Measurements from ENCODE around the gene SLC38A1.

GRCh38 chr12:46223047-46223446 lies 45.8 kb downstream of the SLC38A1 start:
- TF ChIP-seq TAF1 (IDR thresholded peaks at IDR 0.05; ENCODE audit: borderline replicate concordance, insufficient read depth, low read length): no peak
- no peak for TF ChIP-seq POLR2AphosphoS5 (IDR thresholded peaks at IDR 0.05; ENCODE audit: low read depth, low read length)
- no peak for TF ChIP-seq REST (IDR thresholded peaks at IDR 0.05; ENCODE audit: insufficient read depth in 1 of 2, low read depth in 2 of 2, low read length in 2 of 2)
- no peak for TF ChIP-seq SIN3A (IDR thresholded peaks at IDR 0.05; ENCODE audit: borderline replicate concordance, insufficient read depth, low read length)
